GM06990 (cell line): ENCODE data around the gene FLNA.

Source experiments
- DNase-seq: peaks from one replicate; pipeline ENCODE4 v3.0.0-alpha.2; 2011; ENCODE audit not compliant: insufficient read length; ENCODE audit errors: extremely low read depth
- H3K27me3 ChIP-seq: replicated peaks from 2 replicates; pipeline ENCODE4 v1.6.0; 2011; ENCODE audit warnings: low read length; ENCODE audit not compliant: control insufficient read depth, insufficient read depth
- H3K36me3 ChIP-seq: 2 replicates; pipeline ENCODE4 v1.5.1; 2011; ENCODE audit warnings: low read length; ENCODE audit not compliant: control insufficient read depth, insufficient read depth
- H3K4me3 ChIP-seq: replicated peaks from 2 replicates; pipeline ENCODE4 v1.5.1; 2011; ENCODE audit warnings: low read depth, mild to moderate bottlenecking, control low read depth, low read length
- TF ChIP-seq, protein P1 (sequence below): IDR thresholded peaks from 2 replicates; pipeline ENCODE4 v1.5.1; 2011; ENCODE audit warnings: low read length, control low read depth, mild to moderate bottlenecking, inconsistent platforms; ENCODE audit not compliant: insufficient read depth, poor library complexity, severe bottlenecking

Gene FLNA

GRCh38 chrX:154310616-154311536 is 63.6 kb downstream of the FLNA start:
- DNase-seq: no peak
- no peaks in the 10 kb centered on the region for H3K27me3 ChIP-seq
- no peak overlapping the region for H3K4me3 ChIP-seq
- H3K36me3 ChIP-seq: no peaks in the 10 kb centered on the region
- TF ChIP-seq, protein P1, sequence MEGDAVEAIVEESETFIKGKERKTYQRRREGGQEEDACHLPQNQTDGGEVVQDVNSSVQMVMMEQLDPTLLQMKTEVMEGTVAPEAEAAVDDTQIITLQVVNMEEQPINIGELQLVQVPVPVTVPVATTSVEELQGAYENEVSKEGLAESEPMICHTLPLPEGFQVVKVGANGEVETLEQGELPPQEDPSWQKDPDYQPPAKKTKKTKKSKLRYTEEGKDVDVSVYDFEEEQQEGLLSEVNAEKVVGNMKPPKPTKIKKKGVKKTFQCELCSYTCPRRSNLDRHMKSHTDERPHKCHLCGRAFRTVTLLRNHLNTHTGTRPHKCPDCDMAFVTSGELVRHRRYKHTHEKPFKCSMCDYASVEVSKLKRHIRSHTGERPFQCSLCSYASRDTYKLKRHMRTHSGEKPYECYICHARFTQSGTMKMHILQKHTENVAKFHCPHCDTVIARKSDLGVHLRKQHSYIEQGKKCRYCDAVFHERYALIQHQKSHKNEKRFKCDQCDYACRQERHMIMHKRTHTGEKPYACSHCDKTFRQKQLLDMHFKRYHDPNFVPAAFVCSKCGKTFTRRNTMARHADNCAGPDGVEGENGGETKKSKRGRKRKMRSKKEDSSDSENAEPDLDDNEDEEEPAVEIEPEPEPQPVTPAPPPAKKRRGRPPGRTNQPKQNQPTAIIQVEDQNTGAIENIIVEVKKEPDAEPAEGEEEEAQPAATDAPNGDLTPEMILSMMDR: no peak

- TF ChIP-seq, protein P1: no peak
- Histone ChIP-seq H3K27me3 (no peaks in the 10 kb centered on the region), H3K4me3 (no peak overlapping the region), H3K36me3 (no peaks in the 10 kb centered on the region)
- no peak for DNase-seq
Observed at GRCh38 chrX:154309041-154309775, 65.2 kb downstream of the FLNA start.

GRCh38 chrX:154308108-154308946 is 66.1 kb downstream of the FLNA start:
- H3K4me3 ChIP-seq: no peak overlapping the region
- no peaks in the 10 kb centered on the region for H3K36me3 ChIP-seq
- peak; percentile 39 for DNase-seq
- no peaks in the 10 kb centered on the region for H3K27me3 ChIP-seq
- TF ChIP-seq, protein P1: peak; percentile 77

DNA sequence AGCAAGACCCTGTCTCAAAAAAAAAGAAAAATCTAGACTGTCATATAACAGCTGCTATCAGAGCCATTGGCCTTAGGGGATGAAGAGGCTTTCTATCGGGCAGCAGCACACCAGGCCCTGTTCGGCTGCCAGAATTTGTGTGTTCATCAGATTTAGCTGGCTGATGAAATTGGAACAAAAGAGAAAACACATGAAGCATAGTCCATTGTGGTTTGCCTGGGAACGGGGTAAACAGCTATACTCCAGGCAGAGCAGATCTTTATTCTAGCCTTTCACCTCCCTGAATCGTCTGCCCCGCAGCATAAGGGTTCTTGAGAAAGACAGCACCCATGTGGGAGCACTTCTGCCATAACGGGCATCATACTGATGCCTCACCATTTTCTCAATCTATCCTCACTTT is 67.2 kb downstream of the FLNA start:
- no peaks in the 10 kb centered on the region for H3K27me3 ChIP-seq
- TF ChIP-seq, protein P1: no peak
- no peak overlapping the region for H3K4me3 ChIP-seq
- H3K36me3 ChIP-seq: no peaks in the 10 kb centered on the region
- DNase-seq: no peak

DNA sequence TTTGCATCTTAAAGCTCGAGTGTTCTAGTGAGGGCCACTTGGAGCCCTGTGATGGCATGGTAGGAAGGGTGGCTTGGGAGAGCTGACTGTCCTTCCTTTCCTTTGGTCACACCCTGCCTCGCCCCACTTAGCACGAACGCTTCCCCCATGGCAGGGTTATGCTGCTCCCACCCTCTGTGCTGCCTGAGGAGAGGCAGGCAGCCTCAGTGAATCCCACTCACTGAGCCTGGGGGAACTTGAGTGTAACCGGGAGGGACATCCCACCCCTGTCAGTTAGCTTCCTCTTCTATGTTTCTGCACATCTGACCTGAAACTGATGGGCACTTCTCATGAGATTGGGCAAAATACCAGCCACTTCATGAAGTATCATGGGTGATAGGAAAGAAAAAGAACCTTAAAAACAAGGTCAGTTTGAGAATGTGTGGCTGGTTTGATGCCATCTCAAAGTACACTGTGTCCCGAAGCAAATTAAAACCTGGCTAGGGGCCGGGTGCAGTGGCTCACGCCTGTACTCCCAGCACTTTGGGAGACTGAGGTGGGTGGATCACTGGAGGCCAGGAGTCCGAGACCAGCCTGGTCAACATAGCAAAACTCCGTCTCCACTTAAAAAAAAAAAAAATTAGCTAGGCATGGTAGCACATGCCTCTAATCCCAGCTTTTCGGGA is 68.8 kb downstream of the FLNA start:
- no peak for DNase-seq

More for the DNA sequence above, 68.8 kb downstream of the FLNA start:
- H3K4me3 ChIP-seq: no peak overlapping the region
- H3K27me3 ChIP-seq: no peaks in the 10 kb centered on the region
- no peaks in the 10 kb centered on the region for H3K36me3 ChIP-seq
- TF ChIP-seq, protein P1: no peak
